GM19328 (cell line): ENCODE results near the gene SORCS3.

Experiments used
- ATAC-seq: cut with Tn5 transposase; IDR thresholded peaks from one replicate; pipeline ENCODE4 v1.9.1; 2021; ENCODE audit warnings: mild to moderate bottlenecking, moderate library complexity; ENCODE audit not compliant: unreplicated experiment

The SORCS3 gene

GRCh38 chr10:105159268-105159667, 518.2 kb downstream of the SORCS3 start:
- no peak for ATAC-seq

GRCh38 chr10:105161149-105161548, 520.1 kb downstream of the SORCS3 start:
- no peak for ATAC-seq

GRCh38 chr10:105161767-105162166, 520.7 kb downstream of the SORCS3 start:
- no peak for ATAC-seq

- ATAC-seq = no peak
These were observed 529.4 kb downstream of the SORCS3 start for GRCh38 chr10:105170521-105170920.

GRCh38 chr10:105171945-105172344, 530.9 kb downstream of the SORCS3 start:
- no peak for ATAC-seq

GRCh38 chr10:105181626-105182025, 540.5 kb downstream of the SORCS3 start:
- no peak for ATAC-seq

- no peak for ATAC-seq
These were observed 542.4 kb downstream of the SORCS3 start for GRCh38 chr10:105183536-105183935.

GRCh38 chr10:105185161-105185560, 544.1 kb downstream of the SORCS3 start:
- ATAC-seq = no peak

GRCh38 chr10:105187243-105187642, 546.2 kb downstream of the SORCS3 start:
- ATAC-seq = no peak

GRCh38 chr10:105188737-105189462, 547.8 kb downstream of the SORCS3 start:
- no peak for ATAC-seq

GRCh38 chr10:105189463-105189800, 548.3 kb downstream of the SORCS3 start:
- no peak for ATAC-seq

GRCh38 chr10:105192146-105192545, 551.1 kb downstream of the SORCS3 start:
- ATAC-seq = no peak

GRCh38 chr10:105192861-105193260, 551.8 kb downstream of the SORCS3 start:
- no peak for ATAC-seq

- ATAC-seq = no peak
These were observed 554.7 kb downstream of the SORCS3 start for GRCh38 chr10:105195831-105196230.

- no peak for ATAC-seq
These were observed 556.7 kb downstream of the SORCS3 start for GRCh38 chr10:105197598-105198364.

- ATAC-seq = no peak
These were observed 565.5 kb downstream of the SORCS3 start for GRCh38 chr10:105206616-105207015.

GRCh38 chr10:105207476-105207995, 566.4 kb downstream of the SORCS3 start:
- no peak for ATAC-seq

GRCh38 chr10:105210546-105210945, 569.5 kb downstream of the SORCS3 start:
- no peak for ATAC-seq

- no peak for ATAC-seq
These were observed 596.6 kb downstream of the SORCS3 start for GRCh38 chr10:105237685-105238084.

- ATAC-seq = no peak
These were observed 598.5 kb downstream of the SORCS3 start for GRCh38 chr10:105239311-105240219.

GRCh38 chr10:105241254-105241653, 600.2 kb downstream of the SORCS3 start:
- no peak for ATAC-seq
